A549 (cell line): ENCODE results near the gene AMY2B. TPM values are rescaled to one million over a fixed set of nuclear protein-coding genes. Genes with fewer than 3 reads are reported as not detected.
"Not testable (repeated sequence)": the region's sequence is repeated elsewhere in the genome, so short reads cannot be mapped to it uniquely, and the experiment has no call there.

Experiments used
- ATAC-seq, 2 experiments: fragments of 200-7000 bp in 1 of 2; fragments of >200 bp in 1 of 2; cut with Nextera tagmentation in 1 of 2; cut with Tn5 transposase in 1 of 2; 3 replicates each; pipeline versions ENCODE4 v1.8.0 to v1.9.1; 2018 to 2020; ENCODE audit warnings: mild to moderate bottlenecking in 1 of 2, moderate library complexity in 1 of 2
- CTCF ChIA-PET: fragments of 300-600 bp; sonication (Branson Sonifier 250); formaldehyde crosslinking; extraction: SDS; loops from one replicate; lab custom pipeline; 2021; ENCODE audit warnings: antibody characterized with exemption, inconsistent platforms; lab: Yijun Ruan, JAX
- POLR2A ChIA-PET: fragments of 350-600 bp; formaldehyde crosslinking; extraction: SDS; loops from one replicate; lab custom pipeline; 2021; ENCODE audit warnings: antibody characterized with exemption, inconsistent platforms; lab: Yijun Ruan, JAX
- DNase-seq, 2 experiments: peaks; one replicate each; pipeline versions ENCODE4 v3.0.0 to v3.0.0-alpha.2; 2011 to 2016; ENCODE audit warnings: low read depth in 1 of 2, low spot score in 1 of 2
- FAIRE-seq: peaks from 2 replicates; lab custom pipeline; 2011; peaks lifted over from hg19 to GRCh38; lab: Jason Lieb, UNC
- H3K27ac ChIP-seq, 2 experiments: fragments of >200 bp; sonication (Bioruptor Twin); formaldehyde crosslinking; 3 replicates each; pipeline ENCODE4 v1.5.1; 2016 to 2017
- H3K4me1 ChIP-seq: fragments of >200 bp; sonication (Bioruptor Twin); formaldehyde crosslinking; 3 replicates; pipeline ENCODE4 v1.6.1; 2016
- H3K4me2 ChIP-seq: fragments of >200 bp; sonication (Bioruptor Twin); formaldehyde crosslinking; 3 replicates; pipeline ENCODE4 v1.6.1; 2016
- H3K4me3 ChIP-seq: fragments of >200 bp; sonication (Bioruptor Twin); formaldehyde crosslinking; 3 replicates; pipeline ENCODE4 v1.5.1; 2016
- H3K9me3 ChIP-seq: fragments of >200 bp; sonication (Bioruptor Twin); formaldehyde crosslinking; 3 replicates; pipeline ENCODE4 v1.6.1; 2016
- BHLHE40 ChIP-seq: IDR thresholded peaks from 2 replicates; pipeline ENCODE4 v1.6.1; 2012; ENCODE audit warnings: low read depth, low read length, inconsistent platforms
- EHMT2 ChIP-seq: fragments of 200-600 bp; sonication (generic); IDR thresholded peaks from 2 replicates; pipeline ENCODE4 v1.6.1; 2016; ENCODE audit warnings: antibody characterized with exemption, low read depth, mild to moderate bottlenecking, moderate library complexity
- RAD21 ChIP-seq, 2 experiments: fragments of >200 bp in 1 of 2; sonication (Bioruptor Twin) in 1 of 2; formaldehyde crosslinking in 1 of 2; IDR thresholded peaks in 1 of 2; conservative IDR thresholded peaks in 1 of 2; 2 replicates in 1 of 2; 3 replicates in 1 of 2; pipeline ENCODE4 v1.6.1; 2012 to 2018; ENCODE audit warnings: inconsistent platforms in 1 of 2
- RCOR1 ChIP-seq: fragments of 150-350 bp; IDR thresholded peaks from 2 replicates; pipeline ENCODE4 v1.6.1; 2014; ENCODE audit warnings: antibody characterized with exemption, low read length, low read depth
- TP53 ChIP-seq: fragments of 250-450 bp; sonication (Bioruptor Pico); IDR thresholded peaks from 2 replicates; pipeline ENCODE4 v1.5.0; 2021; ENCODE audit warnings: mild to moderate bottlenecking, moderate library complexity
- WGBS: methylation state at CpG from one replicate; pipeline ENCODE4 v1.1.6; 2017; ENCODE audit errors: missing lambda C conversion rate; 5-methylcytosine and 5-hydroxymethylcytosine counted together
- polyA plus RNA-seq, 4 experiments: library from polyadenylated mRNA; depleted of rRNA in 3 of 4; stranded (reverse); fragments of >200 nt; fragmentation: RNase III in 1 of 4; extraction: RNeasy Plus Mini Kit Qiagen cat#74134 plus additional on column Dnase treatment in 1 of 4; gene quantifications; 2 replicates in 3 of 4; 3 replicates in 1 of 4; pipeline ENCODE4 v1.2.3, GENCODE V29; 2011 to 2017

The AMY2B gene
- polyA plus RNA-seq, 2 of the 4 experiments (the other 2 are of a cell fraction): 1.7 to 3.0 TPM

DNA sequence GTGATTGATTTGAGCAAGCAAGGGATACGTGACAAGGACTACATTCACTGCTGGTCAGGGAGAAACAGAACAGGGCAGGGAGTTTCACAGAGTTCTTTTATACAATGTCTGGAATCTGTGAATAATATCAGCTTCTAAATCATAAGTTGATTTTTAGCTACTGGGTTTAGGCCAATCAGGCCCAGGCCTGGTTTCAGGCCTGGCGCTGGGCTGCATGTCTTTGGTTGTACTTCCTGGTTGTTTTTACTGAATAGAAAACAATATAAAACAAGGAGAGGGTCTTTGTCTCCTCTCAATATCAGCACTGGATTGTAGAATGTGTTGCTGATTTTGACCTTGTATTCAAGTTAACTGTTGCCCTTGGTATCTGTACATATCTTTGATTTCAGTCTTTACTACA is 45.0 kb downstream of the AMY2B start:
- no peak overlapping the region for H3K27ac ChIP-seq
- no peak for FAIRE-seq
- TF ChIP-seq RAD21 (conservative IDR thresholded peaks at IDR 0.05 in 1 of 2, IDR thresholded peaks at IDR 0.05 in 1 of 2) (no peak), TP53 (CRISPR knock-in tag) (no peak), BHLHE40 (no peak), EHMT2 (no peak), RCOR1 (no peak)
- no peak overlapping the region for H3K4me2 ChIP-seq
- no peak for DNase-seq
- ATAC-seq: no peak
- H3K4me1 ChIP-seq: no peaks in the 10 kb centered on the region
- 69% methylated on average over 2 of the region's 2 CpGs for WGBS
- no peaks in the 10 kb centered on the region for H3K9me3 ChIP-seq
- ChIA-PET CTCF (no interaction called here), POLR2A (no interaction called here)
- no peak overlapping the region for H3K4me3 ChIP-seq

- H3K4me3 ChIP-seq, CTCF ChIA-PET, H3K4me2 ChIP-seq, H3K27ac ChIP-seq, ATAC-seq, FAIRE-seq, H3K4me1 ChIP-seq, H3K9me3 ChIP-seq, POLR2A ChIA-PET, DNase-seq: not testable (repeated sequence)
- 40% methylated on average over 3 of the region's 3 CpGs for WGBS
Observed at GRCh38 chr1:103616994-103617477, 45.6 kb downstream of the AMY2B start, which contains the start of gene AMY2A. Gene AMY2A (plus strand): TSS chr1:103617427. CDS start chr1:103617441, 14 bp downstream.

DNA sequence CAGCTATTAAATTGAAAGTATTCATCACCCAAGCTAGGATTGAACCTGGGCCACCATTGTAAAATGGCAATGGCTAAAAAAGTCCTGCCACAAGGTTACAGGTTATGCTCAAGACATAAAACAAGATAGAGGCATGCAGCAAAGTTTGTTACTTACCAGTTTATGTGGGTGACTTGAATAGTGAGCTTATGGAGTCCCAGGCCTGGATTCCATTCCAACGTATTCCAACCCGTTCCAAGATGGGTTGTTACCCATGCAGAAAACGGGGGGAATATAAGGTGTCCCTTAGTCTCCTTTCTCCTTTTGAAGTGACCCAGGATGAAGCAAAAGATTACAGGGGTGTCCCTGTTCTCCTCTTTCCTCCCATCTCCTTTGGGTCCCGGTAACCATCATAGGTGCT is 56.0 kb downstream of the AMY2B start:
- H3K27ac ChIP-seq, ATAC-seq, H3K4me1 ChIP-seq, H3K4me3 ChIP-seq, FAIRE-seq, H3K9me3 ChIP-seq, POLR2A ChIA-PET, DNase-seq, CTCF ChIA-PET, H3K4me2 ChIP-seq: not testable (repeated sequence)
- WGBS: 33% methylated on average over 3 of the region's 4 CpGs

Other genes starting within 250 kb of the AMY2B start
- 15.7 and 20.1 TPM in 2 replicates for gene RNPC3, start 45.9 kb upstream of the AMY2B start, polyA plus RNA-seq (2011; rRNA removed)
- 9.5 to 9.9 TPM (median 9.6 TPM) in 3 replicates for gene RNPC3, start 45.9 kb upstream of the AMY2B start, polyA plus RNA-seq (2017; fragmentation: RNase III; extraction: RNeasy Plus Mini Kit Qiagen cat#74134 plus additional on column Dnase treatment)
- not detected in 2 replicates for gene AMY2A, start 45.8 kb downstream of the AMY2B start, polyA plus RNA-seq (2011; rRNA removed)
- gene AMY2A, start 45.8 kb downstream of the AMY2B start, polyA plus RNA-seq (2017; fragmentation: RNase III; extraction: RNeasy Plus Mini Kit Qiagen cat#74134 plus additional on column Dnase treatment): not detected in 3 replicates
- gene AMY1A, start 84.2 kb downstream of the AMY2B start, polyA plus RNA-seq (2011; rRNA removed): not detected in 2 replicates
- gene AMY1A, start 84.2 kb downstream of the AMY2B start, polyA plus RNA-seq (2017; fragmentation: RNase III; extraction: RNeasy Plus Mini Kit Qiagen cat#74134 plus additional on column Dnase treatment): not detected in 3 replicates
- not detected in 2 replicates for gene AMY1B, start 124.6 kb downstream of the AMY2B start, polyA plus RNA-seq (2011; rRNA removed)
- gene AMY1B, start 124.6 kb downstream of the AMY2B start, polyA plus RNA-seq (2017; fragmentation: RNase III; extraction: RNeasy Plus Mini Kit Qiagen cat#74134 plus additional on column Dnase treatment): not detected in 3 replicates
- gene AMY1C, start 178.3 kb downstream of the AMY2B start, polyA plus RNA-seq (2011; rRNA removed): not detected in 2 replicates
- not detected in 3 replicates for gene AMY1C, start 178.3 kb downstream of the AMY2B start, polyA plus RNA-seq (2017; fragmentation: RNase III; extraction: RNeasy Plus Mini Kit Qiagen cat#74134 plus additional on column Dnase treatment)